A673 (cell line): ENCODE measurements around the gene MTFR1L. TPM values are rescaled to one million over a fixed set of nuclear protein-coding genes. Genes with fewer than 3 reads are reported as not detected.

ENCODE experiments used
- BruUV-seq: library from RNA; stranded (reverse); fragments of 400-500 nt; replicated peaks from 2 replicates; lab custom pipeline; 2021; lab: Mats Ljungman, UMichigan
- CTCF ChIA-PET: fragments of 300-600 bp; sonication (Branson Sonifier 250); formaldehyde crosslinking; loops from one replicate; lab custom pipeline; 2022; ENCODE audit warnings: antibody characterized with exemption; lab: Charles Lee
- POLR2A ChIA-PET: fragments of 300-600 bp; sonication (Branson Sonifier 250); formaldehyde crosslinking; loops from one replicate; lab custom pipeline; 2022; ENCODE audit warnings: antibody characterized with exemption; ENCODE audit not compliant: low non-redundant PET; lab: Charles Lee
- DNase-seq: peaks from one replicate; pipeline ENCODE4 v3.0.0-alpha.2; 2015; ENCODE audit warnings: low spot score
- H3K27ac ChIP-seq: fragments of 200-600 bp; sonication (generic); 2 replicates; pipeline ENCODE4 v1.5.1; 2016; ENCODE audit warnings: mixed run types, low read depth, mild to moderate bottlenecking, mixed read lengths, antibody characterized with exemption, low read length; ENCODE audit not compliant: poor library complexity, severe bottlenecking
- H3K27me3 ChIP-seq: fragments of 200-600 bp; sonication (generic); replicated peaks from 2 replicates; pipeline ENCODE4 v1.6.1; 2017; ENCODE audit warnings: mixed run types, low read depth, mild to moderate bottlenecking, mixed read lengths, antibody characterized with exemption, low read length; ENCODE audit not compliant: insufficient read depth, poor library complexity
- H3K36me3 ChIP-seq: fragments of 200-600 bp; sonication (generic); 2 replicates; pipeline ENCODE4 v1.6.1; 2016; ENCODE audit warnings: mixed run types, mild to moderate bottlenecking, mixed read lengths, antibody characterized with exemption, low read length; ENCODE audit not compliant: insufficient read depth, poor library complexity, severe bottlenecking
- H3K4me1 ChIP-seq: fragments of 200-600 bp; sonication (generic); 2 replicates; pipeline ENCODE4 v1.6.1; 2017; ENCODE audit warnings: mixed run types, mild to moderate bottlenecking, mixed read lengths, antibody characterized with exemption, low read length; ENCODE audit not compliant: insufficient read depth, poor library complexity, severe bottlenecking
- H3K4me3 ChIP-seq: fragments of 200-600 bp; sonication (generic); 2 replicates; pipeline ENCODE4 v1.5.1; 2016; ENCODE audit warnings: low read depth, mixed run types, mild to moderate bottlenecking, mixed read lengths, low read length; ENCODE audit not compliant: poor library complexity, severe bottlenecking
- H3K9me3 ChIP-seq: fragments of 200-600 bp; sonication (generic); 2 replicates; pipeline ENCODE4 v1.6.1; 2016; ENCODE audit warnings: mixed run types, low read depth, mild to moderate bottlenecking, mixed read lengths, antibody characterized with exemption, low read length; ENCODE audit not compliant: poor library complexity, severe bottlenecking
- CTCF ChIP-seq: fragments of 300-800, 200-600 bp; sonication (generic); conservative IDR thresholded peaks from 2 replicates; pipeline ENCODE4 v1.5.1; 2017; ENCODE audit warnings: low read depth, mild to moderate bottlenecking, antibody characterized with exemption, low read length, moderate library complexity, mixed read lengths
- EZH2 ChIP-seq: fragments of 200-600 bp; sonication (generic); IDR thresholded peaks from 2 replicates; pipeline ENCODE4 v1.6.1; 2017; ENCODE audit warnings: borderline replicate concordance, low read depth, mild to moderate bottlenecking, mixed read lengths, antibody characterized with exemption, low read length; ENCODE audit not compliant: poor library complexity, severe bottlenecking
- intact Hi-C: fragments of 100-400 bp; cut with micrococcal nuclease; formaldehyde crosslinking; loops from one replicate; pipeline ENCODE4 v1.10.0; 2022; ENCODE audit not compliant: unreplicated experiment
- total RNA-seq: library from RNA; stranded (reverse); gene quantifications from 2 replicates; pipeline ENCODE4 v1.2.3, GENCODE V29; 2021

The MTFR1L gene
- total RNA-seq, 1 experiment from 2014 or later: 45.0 TPM

- ChIA-PET POLR2A (no interaction called here), CTCF (interaction anchor here (0.5 to 1.0 kb wide), 2 partner anchors 13 to 1765 kb away, joined by 3 to 4 read pairs; no protein-coding TSS in a partner anchor)
- intact Hi-C loops: loop anchor here (5.0 kb wide), 1 partner anchor 193 kb away; the partner anchor contains the start of gene MAN1C1
- no peak overlapping the region for H3K27ac ChIP-seq
- H3K9me3 ChIP-seq: no peaks in the 10 kb centered on the region
- no peaks in the 10 kb centered on the region for H3K4me1 ChIP-seq
- no TSS peak for BruUV-seq
- H3K4me3 ChIP-seq: no peak overlapping the region
- H3K36me3 ChIP-seq: no peaks in the 10 kb centered on the region
- peak; percentile 60 for DNase-seq
- no peak for TF ChIP-seq EZH2
- peak; percentile 97 for TF ChIP-seq CTCF
- no peaks in the 10 kb centered on the region for H3K27me3 ChIP-seq
Observed at GRCh38 chr1:25810341-25811299, 9.1 kb upstream of the MTFR1L start.

- no peaks in the 10 kb centered on the region for H3K36me3 ChIP-seq
- ChIA-PET CTCF (interaction anchor here (1.0 kb wide), 1 partner anchor 14 kb away, joined by 3 read pairs; no protein-coding TSS in a partner anchor), POLR2A (no interaction called here)
- no peak overlapping the region for H3K27ac ChIP-seq
- no peaks in the 10 kb centered on the region for H3K9me3 ChIP-seq
- BruUV-seq: no TSS peak
- no peaks in the 10 kb centered on the region for H3K27me3 ChIP-seq
- H3K4me1 ChIP-seq: no peaks in the 10 kb centered on the region
- no peak overlapping the region for H3K4me3 ChIP-seq
- no peak for DNase-seq
- TF ChIP-seq EZH2: no peak
- no peak for TF ChIP-seq CTCF
- intact Hi-C loops: loop anchor here (5.0 kb wide), 1 partner anchor 194 kb away; the partner anchor contains the start of gene MAN1C1
Observed at GRCh38 chr1:25811384-25812082, 8.2 kb upstream of the MTFR1L start.

- ChIA-PET POLR2A (no interaction called here), CTCF (no interaction called here)
- Histone ChIP-seq H3K4me3 (no peak overlapping the region), H3K27me3 (no peaks in the 10 kb centered on the region), H3K4me1 (no peaks in the 10 kb centered on the region), H3K27ac (no peak overlapping the region), H3K36me3 (no peaks in the 10 kb centered on the region), H3K9me3 (no peaks in the 10 kb centered on the region)
- TF ChIP-seq CTCF (no peak), EZH2 (no peak)
- no peak for DNase-seq
- intact Hi-C loops: loop anchor here (5.0 kb wide), 1 partner anchor 196 kb away; the partner anchor contains the start of gene MAN1C1
- BruUV-seq: no TSS peak
Observed at GRCh38 chr1:25813071-25813733, 6.6 kb upstream of the MTFR1L start.
